Measurements from ENCODE around the gene DCC. TPM values are rescaled to one million over a fixed set of nuclear protein-coding genes. Genes with fewer than 3 reads are reported as not detected.

The DCC gene
- total and polyA plus RNA-seq, 9 of the 15 experiments (the other 6 are each of a cell fraction or from before 2014, with no cell fraction given): not detected

GRCh38 chr18:52541056-52541455 is 201.1 kb downstream of the DCC start:
- Histone ChIP-seq H3K9ac (ENCODE audit: insufficient read depth in 1 of 2, low read depth in 2 of 2, low read length in 2 of 2) (no peak overlapping the region), H3K4me1 (replicated peaks in 1 of 2; ENCODE audit: control insufficient read depth in 2 of 2, insufficient read depth in 2 of 2, low read length in 2 of 2) (no peaks in the 10 kb centered on the region), H3K4me2 (ENCODE audit: insufficient read depth, low read length) (no peak overlapping the region), H2AFZ (ENCODE audit: low read depth, low read length) (no peak overlapping the region), H3K36me3 (ENCODE audit: control insufficient read depth, insufficient read depth, low read length) (no peaks in the 10 kb centered on the region), H3K9me3 (replicated peaks; ENCODE audit: control insufficient read depth, insufficient read depth, low read depth, low read length) (no peaks in the 10 kb centered on the region), H3K9me1 (ENCODE audit: control insufficient read depth, insufficient read depth, low read length) (no peaks in the 10 kb centered on the region), H4K20me1 (replicated peaks; ENCODE audit: control insufficient read depth, insufficient read depth, low read length) (no peaks in the 10 kb centered on the region), H3K27me3 (ENCODE audit: control insufficient read depth in 2 of 2, insufficient read depth in 2 of 2, low read length in 2 of 2) (no peaks in the 10 kb centered on the region), H3K27ac (ENCODE audit: extremely low read depth, low read depth, low read length) (no peak overlapping the region), H3K79me2 (ENCODE audit: control insufficient read depth, insufficient read depth, low read length) (no peaks in the 10 kb centered on the region), H3K4me3 (no peak overlapping the region)
- in situ Hi-C loops (cut with MboI) (no loop called here), intact Hi-C loops (cut with micrococcal nuclease) (no loop called here)
- TF ChIP-seq NR3C1 (CRISPR knock-in tag; IDR thresholded peaks at IDR 0.05) (no peak), MTA3 (IDR thresholded peaks at IDR 0.05; ENCODE audit: borderline replicate concordance) (no peak), SMARCE1 (IDR thresholded peaks at IDR 0.05) (no peak), ZNF274 (IDR thresholded peaks at IDR 0.05; ENCODE audit: borderline replicate concordance, low read depth, low read length) (no peak), ZBTB17 (CRISPR knock-in tag; IDR thresholded peaks at IDR 0.05) (no peak), ARID2 (IDR thresholded peaks at IDR 0.05) (no peak), PHF8 (IDR thresholded peaks at IDR 0.05; ENCODE audit: borderline replicate concordance, low read length) (no peak), ZBTB7A (IDR thresholded peaks at IDR 0.05; ENCODE audit: borderline replicate concordance, control insufficient read depth, low read depth, low read length) (no peak), BCL6 (CRISPR knock-in tag; IDR thresholded peaks at IDR 0.05) (no peak), ZNF444 (CRISPR knock-in tag; IDR thresholded peaks at IDR 0.05) (no peak), TAF7 (tag; IDR thresholded peaks at IDR 0.05) (no peak)
- no peak for DNase-seq (ENCODE audit: extremely low read depth in 1 of 4, low spot score in 3 of 4)
- no peak for FAIRE-seq
- ChIA-PET POLR2A (no interaction called here), CTCF (ENCODE audit: low intra/inter-chr PET ratio) (no interaction called here)
- no TSS peak for BruUV-seq (replicated peaks)
- no peak for ATAC-seq
- 4% methylated on average over 4 of the region's 4 CpGs for WGBS (ENCODE audit: insufficient coverage, low coverage, missing lambda C conversion rate)

Data from K562 (cell line).